HUES6 (cell line): ENCODE results near the gene TMEM119.

Experiments used
- H3K27ac ChIP-seq: 2 replicates; pipeline ENCODE4 v1.7.0; 2013; ENCODE audit warnings: low read depth, mild to moderate bottlenecking, low read length, inconsistent platforms
- H3K27me3 ChIP-seq: 2 replicates; pipeline ENCODE4 v1.6.1; 2013; ENCODE audit warnings: low read length; ENCODE audit not compliant: control insufficient read depth, insufficient read depth
- H3K36me3 ChIP-seq: 2 replicates; pipeline ENCODE4 v1.6.1; 2013; ENCODE audit warnings: low read length; ENCODE audit not compliant: control insufficient read depth, insufficient read depth
- H3K4me1 ChIP-seq: 2 replicates; pipeline ENCODE4 v1.6.1; 2013; ENCODE audit warnings: low read length; ENCODE audit not compliant: control insufficient read depth, insufficient read depth
- H3K4me3 ChIP-seq: 2 replicates; pipeline ENCODE4 v1.5.1; 2013; ENCODE audit warnings: low read depth, low read length
- H3K9ac ChIP-seq: one replicate; pipeline ENCODE4 v1.6.1; 2013; ENCODE audit warnings: mild to moderate bottlenecking, low read length
- H3K9me3 ChIP-seq: 2 replicates; pipeline ENCODE4 v1.6.1; 2013; ENCODE audit warnings: low read depth, low read length; ENCODE audit not compliant: control insufficient read depth, insufficient read depth

TMEM119 gene

GRCh38 chr12:108586306-108586705, 11.6 kb downstream of the TMEM119 start:
- no peaks in the 10 kb centered on the region for H3K27me3 ChIP-seq
- H3K9me3 ChIP-seq: no peaks in the 10 kb centered on the region
- no peak overlapping the region for H3K9ac ChIP-seq
- H3K36me3 ChIP-seq: no peaks in the 10 kb centered on the region
- no peak overlapping the region for H3K4me3 ChIP-seq
- peaks cover 10% of the 10 kb centered on the region for H3K4me1 ChIP-seq
- no peak overlapping the region for H3K27ac ChIP-seq

DNA sequence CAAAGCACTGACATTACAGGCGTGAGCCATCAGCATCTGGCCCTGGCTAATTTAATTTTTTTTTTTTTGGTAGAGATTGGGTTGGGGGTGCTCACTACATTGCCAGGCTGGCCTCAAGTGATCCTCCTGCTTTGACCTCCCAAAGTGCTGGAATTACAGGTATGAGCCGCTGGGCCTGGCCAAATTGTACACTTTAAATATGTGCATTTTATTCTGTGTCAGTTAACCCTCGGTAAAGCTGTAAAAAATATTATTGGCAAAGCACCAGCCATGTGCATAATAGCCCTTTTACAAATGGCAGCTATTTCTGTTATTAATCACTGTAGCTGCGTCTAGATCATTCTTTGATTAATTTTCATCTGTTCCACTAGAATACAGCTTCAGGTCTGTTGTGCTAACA, 12.0 kb downstream of the TMEM119 start:
- no peak overlapping the region for H3K4me3 ChIP-seq
- peaks cover 10% of the 10 kb centered on the region for H3K4me1 ChIP-seq
- H3K27me3 ChIP-seq: no peaks in the 10 kb centered on the region

GRCh38 chr12:108584456-108585065, 13.3 kb downstream of the TMEM119 start:
- no peak overlapping the region for H3K27ac ChIP-seq
- H3K27me3 ChIP-seq: no peaks in the 10 kb centered on the region
- no peak overlapping the region for H3K4me3 ChIP-seq
- H3K9ac ChIP-seq: no peak overlapping the region
- H3K9me3 ChIP-seq: no peaks in the 10 kb centered on the region
- H3K36me3 ChIP-seq: no peaks in the 10 kb centered on the region
- H3K4me1 ChIP-seq: peaks cover 10% of the 10 kb centered on the region

More for the DNA sequence above, 12.0 kb downstream of the TMEM119 start:
- H3K9ac ChIP-seq: no peak overlapping the region
- no peaks in the 10 kb centered on the region for H3K9me3 ChIP-seq
- H3K36me3 ChIP-seq: no peaks in the 10 kb centered on the region
- no peak overlapping the region for H3K27ac ChIP-seq

- Histone ChIP-seq H3K36me3 (no peaks in the 10 kb centered on the region), H3K4me1 (peaks cover 5% of the 10 kb centered on the region; the same call in 1 of the 2 replicates), H3K27me3 (no peaks in the 10 kb centered on the region), H3K9me3 (no peaks in the 10 kb centered on the region), H3K4me3 (no peak overlapping the region), H3K27ac (no peak overlapping the region), H3K9ac (no peak overlapping the region)
Measured at GRCh38 chr12:108583991-108584390, 13.9 kb downstream of the TMEM119 start.

- H3K27me3 ChIP-seq: no peaks in the 10 kb centered on the region
- H3K4me3 ChIP-seq: no peak overlapping the region
- H3K36me3 ChIP-seq: no peaks in the 10 kb centered on the region
- no peaks in the 10 kb centered on the region for H3K4me1 ChIP-seq
- no peak overlapping the region for H3K9ac ChIP-seq
- peaks cover 5% of the 10 kb centered on the region; the same call in 1 of the 2 replicates for H3K9me3 ChIP-seq
- H3K27ac ChIP-seq: no peak overlapping the region
Measured at GRCh38 chr12:108582978-108583770, 14.7 kb downstream of the TMEM119 start.

GRCh38 chr12:108582509-108582908, 15.4 kb downstream of the TMEM119 start:
- H3K4me1 ChIP-seq: no peaks in the 10 kb centered on the region
- H3K27ac ChIP-seq: no peak overlapping the region

GRCh38 chr12:108581311-108582227, 16.3 kb downstream of the TMEM119 start:
- H3K4me3 ChIP-seq: no peak overlapping the region
- no peaks in the 10 kb centered on the region for H3K4me1 ChIP-seq
- peaks cover 5% of the 10 kb centered on the region; the same call in 1 of the 2 replicates for H3K9me3 ChIP-seq
- no peak overlapping the region for H3K9ac ChIP-seq
- no peaks in the 10 kb centered on the region for H3K36me3 ChIP-seq
- no peak overlapping the region for H3K27ac ChIP-seq
- H3K27me3 ChIP-seq: no peaks in the 10 kb centered on the region

More at GRCh38 chr12:108582509-108582908, 15.4 kb downstream of the TMEM119 start:
- Histone ChIP-seq H3K27me3 (no peaks in the 10 kb centered on the region), H3K36me3 (no peaks in the 10 kb centered on the region), H3K9me3 (peaks cover 5% of the 10 kb centered on the region; the same call in 1 of the 2 replicates), H3K4me3 (no peak overlapping the region), H3K9ac (no peak overlapping the region)

DNA sequence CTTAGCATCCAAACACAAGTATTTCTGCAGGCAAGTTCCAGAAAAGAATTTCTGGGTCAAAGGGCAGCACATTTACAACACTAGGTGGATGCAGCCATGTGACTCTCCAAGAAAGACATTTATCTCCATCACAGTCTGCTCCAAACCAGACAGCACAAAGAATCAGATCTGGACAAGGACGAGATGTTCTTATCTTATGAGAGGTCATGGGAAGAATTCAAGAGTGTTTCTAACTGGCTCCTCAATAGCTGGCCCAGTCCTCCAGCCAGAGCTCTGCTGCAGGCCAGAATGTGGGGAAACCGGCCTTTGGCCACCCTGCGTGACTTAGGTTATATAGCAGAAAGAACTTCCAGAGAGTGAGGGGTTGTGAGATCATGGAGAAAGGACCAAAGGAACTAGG, 17.4 kb downstream of the TMEM119 start:
- Histone ChIP-seq H3K27ac (no peak overlapping the region), H3K4me1 (no peaks in the 10 kb centered on the region), H3K4me3 (no peak overlapping the region), H3K9ac (no peak overlapping the region), H3K27me3 (no peaks in the 10 kb centered on the region), H3K9me3 (peaks cover 5% of the 10 kb centered on the region; the same call in 1 of the 2 replicates), H3K36me3 (no peaks in the 10 kb centered on the region)

- Histone ChIP-seq H3K4me1 (no peaks in the 10 kb centered on the region), H3K4me3 (no peak overlapping the region), H3K9ac (no peak overlapping the region), H3K9me3 (peaks cover 5% of the 10 kb centered on the region; the same call in 1 of the 2 replicates), H3K36me3 (no peaks in the 10 kb centered on the region), H3K27me3 (no peaks in the 10 kb centered on the region), H3K27ac (no peak overlapping the region)
Measured at GRCh38 chr12:108578813-108579212, 19.1 kb downstream of the TMEM119 start.

- Histone ChIP-seq H3K9ac (no peak overlapping the region), H3K4me3 (no peak overlapping the region), H3K36me3 (no peaks in the 10 kb centered on the region)
Measured at GRCh38 chr12:108578264-108578663, 19.6 kb downstream of the TMEM119 start.

More at GRCh38 chr12:108578264-108578663, 19.6 kb downstream of the TMEM119 start:
- H3K27me3 ChIP-seq: no peaks in the 10 kb centered on the region
- H3K4me1 ChIP-seq: no peaks in the 10 kb centered on the region
- H3K9me3 ChIP-seq: peaks cover 5% of the 10 kb centered on the region; the same call in 1 of the 2 replicates
- no peak overlapping the region for H3K27ac ChIP-seq
